H1 (cell line): ENCODE measurements around the gene ASTN2. TPM values are rescaled to one million over a fixed set of nuclear protein-coding genes. Genes with fewer than 3 reads are reported as not detected.
A peak's percentile ranks its signal among the peaks of the same experiment; 100 is the strongest.

Experiments used
- CTCF ChIA-PET: fragments of 300-600 bp; sonication (Branson Sonifier 250); formaldehyde crosslinking; loops from one replicate; lab custom pipeline; 2021; ENCODE audit not compliant: partially characterized antibody; lab: Charles Lee
- POLR2A ChIA-PET: fragments of 300-600 bp; sonication (Branson Sonifier 250); formaldehyde crosslinking; loops from one replicate; lab custom pipeline; 2021; ENCODE audit warnings: inconsistent platforms; ENCODE audit not compliant: partially characterized antibody; lab: Charles Lee
- DNase-seq, 2 experiments: peaks; one replicate each; pipeline versions ENCODE4 v3.0.0 to v3.0.0-alpha.2; 2010 to 2022; ENCODE audit warnings: low spot score in 2 of 2, low read depth in 1 of 2, mixed read lengths in 1 of 2
- FAIRE-seq: peaks from 2 replicates; lab custom pipeline; 2011; peaks lifted over from hg19 to GRCh38; lab: Jason Lieb, UNC
- H2AFZ ChIP-seq: 2 replicates; pipeline ENCODE4 v1.8.1; 2012; ENCODE audit warnings: low read length, inconsistent platforms
- H2AK5ac ChIP-seq: 2 replicates; pipeline ENCODE4 v1.6.1; 2013; ENCODE audit warnings: low read depth, low read length
- H2BK120ac ChIP-seq: replicated peaks from 2 replicates; pipeline ENCODE3; 2013; ENCODE audit warnings: low read depth, low read length, inconsistent platforms
- H2BK12ac ChIP-seq: 2 replicates; pipeline ENCODE4 v1.6.1; 2013; ENCODE audit warnings: low read depth, low read length
- H2BK15ac ChIP-seq: 2 replicates; pipeline ENCODE4 v1.6.1; 2013; ENCODE audit warnings: low read length
- H2BK20ac ChIP-seq: 2 replicates; pipeline ENCODE4 v1.6.1; 2013; ENCODE audit warnings: low read length
- H2BK5ac ChIP-seq: 2 replicates; pipeline ENCODE4 v1.6.1; 2013; ENCODE audit warnings: low read depth, low read length
- H3K14ac ChIP-seq: 2 replicates; pipeline ENCODE4 v1.6.1; 2013; ENCODE audit warnings: inconsistent platforms; ENCODE audit not compliant: insufficient read length
- H3K18ac ChIP-seq: 2 replicates; pipeline ENCODE4 v1.6.1; 2013; ENCODE audit warnings: low read length; ENCODE audit errors: extremely low read depth
- H3K23ac ChIP-seq: 2 replicates; pipeline ENCODE4 v1.6.1; 2013; ENCODE audit warnings: inconsistent platforms; ENCODE audit not compliant: insufficient read length
- H3K23me2 ChIP-seq: 2 replicates; pipeline ENCODE4 v1.6.1; 2013; ENCODE audit warnings: low read depth, low read length
- H3K27ac ChIP-seq: 2 replicates; pipeline ENCODE4 v1.6.1; 2011; ENCODE audit warnings: low read depth, low read length, inconsistent platforms
- H3K27me3 ChIP-seq, 4 experiments: replicated peaks in 1 of 4; 1 replicate in 1 of 4; 2 replicates in 3 of 4; pipeline versions ENCODE4 v1.6.1 to v1.8.1; 2011 to 2013; ENCODE audit warnings: low read length in 3 of 4, mild to moderate bottlenecking in 3 of 4, inconsistent platforms in 2 of 4, mixed read lengths in 2 of 4, moderate library complexity in 1 of 4; ENCODE audit not compliant: control insufficient read depth in 3 of 4, insufficient read depth in 3 of 4; ENCODE audit errors: extremely low read depth in 1 of 4
- H3K36me3 ChIP-seq, 4 experiments: 2 replicates each; pipeline versions ENCODE4 v1.6.1 to v1.8.1; 2011 to 2013; ENCODE audit warnings: mild to moderate bottlenecking in 4 of 4, low read length in 3 of 4, moderate library complexity in 2 of 4, control low read depth in 1 of 4, inconsistent platforms in 1 of 4; ENCODE audit not compliant: insufficient read depth in 4 of 4, control insufficient read depth in 2 of 4
- H3K4ac ChIP-seq: replicated peaks from 2 replicates; pipeline ENCODE3; 2013; ENCODE audit warnings: low read length, low read depth, mixed read lengths, inconsistent platforms; ENCODE audit not compliant: insufficient read length
- H3K4me1 ChIP-seq, 4 experiments: replicated peaks in 1 of 4; 1 replicate in 1 of 4; 2 replicates in 3 of 4; pipeline versions ENCODE4 v1.6.1 to v1.8.1; 2011 to 2013; ENCODE audit warnings: low read length in 3 of 4, inconsistent platforms in 2 of 4, mixed read lengths in 1 of 4; ENCODE audit not compliant: insufficient read depth in 4 of 4, control insufficient read depth in 3 of 4
- H3K4me2 ChIP-seq, 2 experiments: 2 replicates each; pipeline versions ENCODE4 v1.6.1 to v1.8.1; 2011 to 2013; ENCODE audit warnings: low read depth in 2 of 2, low read length in 2 of 2, control low read depth in 1 of 2, inconsistent platforms in 1 of 2, mild to moderate bottlenecking in 1 of 2; ENCODE audit not compliant: insufficient read depth in 1 of 2
- H3K4me3 ChIP-seq, 4 experiments: fragments of 200-600, 300-600 bp in 1 of 4; sonication (generic), shearing (Covaris generic), sonication (Bioruptor Twin) in 1 of 4; 2 replicates each; pipeline versions ENCODE4 v1.5.1 to v1.8.1; 2011 to 2016; ENCODE audit warnings: low read length in 4 of 4, low read depth in 3 of 4, control low read depth in 2 of 4, inconsistent platforms in 2 of 4, mild to moderate bottlenecking in 2 of 4, mixed read lengths in 1 of 4, moderate library complexity in 1 of 4; ENCODE audit not compliant: insufficient read depth in 2 of 4; ENCODE audit errors: extremely low read depth in 1 of 4
- H3K56ac ChIP-seq: replicated peaks from 2 replicates; pipeline ENCODE3; 2013; ENCODE audit warnings: low read depth, mild to moderate bottlenecking, mixed read lengths, low read length, inconsistent platforms; ENCODE audit not compliant: insufficient read length
- H3K79me1 ChIP-seq: 2 replicates; pipeline ENCODE4 v1.6.1; 2013; ENCODE audit warnings: low read depth, low read length, control low read depth
- H3K79me2 ChIP-seq, 2 experiments: 2 replicates each; pipeline versions ENCODE4 v1.6.1 to v1.8.1; 2012 to 2013; ENCODE audit warnings: low read length in 2 of 2, mild to moderate bottlenecking in 2 of 2, inconsistent platforms in 1 of 2; ENCODE audit not compliant: insufficient read depth in 2 of 2, control insufficient read depth in 1 of 2
- H3K9ac ChIP-seq, 4 experiments: replicated peaks in 1 of 4; 1 replicate in 1 of 4; 2 replicates in 3 of 4; pipeline versions ENCODE4 v1.6.1 to v1.8.1; 2011 to 2013; ENCODE audit warnings: low read depth in 3 of 4, low read length in 3 of 4, control low read depth in 2 of 4, mild to moderate bottlenecking in 2 of 4, moderate library complexity in 2 of 4, inconsistent platforms in 1 of 4; ENCODE audit errors: extremely low read depth in 1 of 4
- H3K9me3 ChIP-seq, 2 experiments: 2 replicates each; pipeline versions ENCODE4 v1.6.1 to v1.8.1; 2012 to 2013; ENCODE audit warnings: mild to moderate bottlenecking in 2 of 2, moderate library complexity in 2 of 2, control low read depth in 1 of 2, inconsistent platforms in 1 of 2, low read depth in 1 of 2, low read length in 1 of 2, mixed read lengths in 1 of 2; ENCODE audit not compliant: insufficient read depth in 2 of 2
- H4K20me1 ChIP-seq, 2 experiments: replicated peaks in 1 of 2; 2 replicates each; pipeline versions ENCODE3 to v1.8.1; 2011 to 2013; ENCODE audit warnings: inconsistent platforms in 2 of 2, low read length in 2 of 2, mild to moderate bottlenecking in 1 of 2; ENCODE audit not compliant: insufficient read depth in 2 of 2, control insufficient read depth in 1 of 2
- H4K5ac ChIP-seq: 2 replicates; pipeline ENCODE4 v1.6.1; 2013; ENCODE audit warnings: low read length, low read depth, mixed read lengths, inconsistent platforms; ENCODE audit not compliant: insufficient read length
- H4K8ac ChIP-seq: 2 replicates; pipeline ENCODE4 v1.8.0; 2013; ENCODE audit warnings: mild to moderate bottlenecking, moderate library complexity, low read length, inconsistent platforms; ENCODE audit not compliant: insufficient read depth; ENCODE audit errors: extremely low read depth
- H4K91ac ChIP-seq: replicated peaks from 2 replicates; pipeline ENCODE3; 2013; ENCODE audit warnings: low read length, mixed read lengths, inconsistent platforms; ENCODE audit not compliant: insufficient read length
- ATF2 ChIP-seq: IDR thresholded peaks from 2 replicates; pipeline ENCODE4 v1.6.1; 2012; ENCODE audit warnings: low read length, inconsistent platforms
- CREB1 ChIP-seq: IDR thresholded peaks from 2 replicates; pipeline ENCODE4 v1.6.1; 2012; ENCODE audit warnings: inconsistent platforms
- E2F6 ChIP-seq: IDR thresholded peaks from 2 replicates; pipeline ENCODE4 v1.6.1; 2012; ENCODE audit warnings: inconsistent platforms
- EZH2 ChIP-seq: fragments of 200-600 bp; sonication (generic); IDR thresholded peaks from 2 replicates; pipeline ENCODE4 v1.7.1; 2012; ENCODE audit warnings: low read depth, mild to moderate bottlenecking, moderate library complexity, low read length, inconsistent platforms; ENCODE audit not compliant: severe bottlenecking
- GTF2F1 ChIP-seq: IDR thresholded peaks from 2 replicates; pipeline ENCODE4 v1.6.1; 2012; ENCODE audit warnings: low read depth, low read length, improper control_type of control experiment, borderline replicate concordance
- HDAC2 ChIP-seq, 2 experiments: fragments of 300-600 bp in 1 of 2; sonication (generic) in 1 of 2; IDR thresholded peaks; 2 replicates each; pipeline ENCODE4 v1.6.1; 2011 to 2012; ENCODE audit warnings: low read depth in 2 of 2, low read length in 2 of 2, mild to moderate bottlenecking in 2 of 2, moderate library complexity in 2 of 2, borderline replicate concordance in 1 of 2, inconsistent platforms in 1 of 2
- POU5F1 ChIP-seq: IDR thresholded peaks from 2 replicates; pipeline ENCODE4 v1.6.1; 2011; ENCODE audit warnings: low read depth, mild to moderate bottlenecking, low read length, moderate library complexity
- whole genome bisulfite sequencing, 2 experiments: shearing (Covaris generic) in 1 of 2; methylation state at CpG; one replicate each; pipeline versions ENCODE4 v1.1.6 to v1.1.7; 2013 to 2015; ENCODE audit warnings: low lambda C conversion rate in 2 of 2, mixed read lengths in 2 of 2, inconsistent platforms in 1 of 2, low coverage in 1 of 2, missing lambda C conversion rate in 1 of 2; ENCODE audit not compliant: insufficient replicate concordance in 2 of 2, insufficient coverage in 1 of 2, insufficient read length in 1 of 2; ENCODE audit errors: extremely low coverage in 1 of 2, missing lambda C conversion rate in 1 of 2; 5-methylcytosine and 5-hydroxymethylcytosine counted together
- polyA plus RNA-seq, 7 experiments: library from polyadenylated mRNA; depleted of rRNA in 3 of 7; stranded (reverse) in 5 of 7; unstranded in 2 of 7; fragments of >200 nt in 5 of 7; fragments of 200-250 nt in 2 of 7; gene quantifications; 1 replicate in 5 of 7; 2 replicates in 1 of 7; 4 replicates in 1 of 7; pipeline versions ENCODE4 v1.2.1 to v1.2.3, GENCODE V29; 2011 to 2013; ENCODE audit warnings: missing spikeins in 2 of 7, mixed read lengths in 2 of 7
- total RNA-seq: library from RNA; stranded (reverse); fragmentation: NEBNext Ultra II Directional; extraction: Animal tissue kit (Norgen Biotek cat#: 25700); gene quantifications from 2 replicates; pipeline ENCODE4 v1.2.1, GENCODE V29; 2021
- TF ChIP-seq, protein P1 (sequence below): IDR thresholded peaks from 2 replicates; pipeline ENCODE4 v1.6.1; 2011; ENCODE audit warnings: low read depth, mild to moderate bottlenecking, low read length; ENCODE audit not compliant: insufficient read depth

Gene ASTN2
- total and polyA plus RNA-seq, 2 of the 8 experiments (the other 6 are each of a cell fraction or from before 2014, with no cell fraction given): 8.2 to 13.7 TPM

GRCh38 chr9:117104716-117105495 is 310.0 kb downstream of the ASTN2 start:
- no peak for DNase-seq
- no peak overlapping the region for H4K5ac ChIP-seq
- H3K23ac ChIP-seq: no peak overlapping the region
- H3K23me2 ChIP-seq: no peaks in the 10 kb centered on the region
- no peak overlapping the region for H3K14ac ChIP-seq
- H3K9me3 ChIP-seq: no peaks in the 10 kb centered on the region
- no peak overlapping the region for H4K91ac ChIP-seq
- H3K4ac ChIP-seq: no peak overlapping the region
- 0 out of 2 replicates have a peak, but pooled peaks cover 2% of the 10 kb centered on the region for H3K79me1 ChIP-seq
- no peaks in the 10 kb centered on the region for H3K36me3 ChIP-seq
- H3K4me3 ChIP-seq: no peak overlapping the region
- no peak overlapping the region for H3K4me2 ChIP-seq
- CTCF ChIA-PET: interaction anchor here (0.6 to 2.7 kb wide), 6 partner anchors 9 to 965 kb away, joined by 3 to 10 read pairs (median 4); no protein-coding TSS in a partner anchor
- POLR2A ChIA-PET: interaction anchor here (1.1 to 1.5 kb wide), 3 partner anchors 8 to 54 kb away, joined by 3 read pairs; no protein-coding TSS in a partner anchor
- no peak for FAIRE-seq
- H3K79me2 ChIP-seq: no peaks in the 10 kb centered on the region
- H4K20me1 ChIP-seq: no peaks in the 10 kb centered on the region
- no peak overlapping the region for H2BK120ac ChIP-seq
- no peak for TF ChIP-seq EZH2
- TF ChIP-seq, protein P1, sequence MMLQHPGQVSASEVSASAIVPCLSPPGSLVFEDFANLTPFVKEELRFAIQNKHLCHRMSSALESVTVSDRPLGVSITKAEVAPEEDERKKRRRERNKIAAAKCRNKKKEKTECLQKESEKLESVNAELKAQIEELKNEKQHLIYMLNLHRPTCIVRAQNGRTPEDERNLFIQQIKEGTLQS: no peak
- TF ChIP-seq POU5F1: no peak
- no peak for TF ChIP-seq GTF2F1
- TF ChIP-seq HDAC2 (IDR thresholded peaks at IDR 0.05; ENCODE audit: borderline replicate concordance in 1 of 2, low read depth in 2 of 2, low read length in 2 of 2): no peak
- no peak for TF ChIP-seq ATF2
- no peak for TF ChIP-seq CREB1
- no peak for TF ChIP-seq E2F6
- TF ChIP-seq, all 59 proteins: peak for 0
- H3K27ac ChIP-seq: no peak overlapping the region
- peaks cover 0 to 3% (median 0%) of the 10 kb centered on the region in 4 experiments; a peak in 1 of 7 replicates for H3K4me1 ChIP-seq
- no peak overlapping the region for H4K8ac ChIP-seq
- no peak overlapping the region for H2BK15ac ChIP-seq
- H2BK20ac ChIP-seq: no peak overlapping the region
- no peak overlapping the region for H3K18ac ChIP-seq
- H3K56ac ChIP-seq: no peak overlapping the region
- H2BK12ac ChIP-seq: no peak overlapping the region
- H2BK5ac ChIP-seq: peak overlapping the region; percentile 18; the same call in 1 of the 2 replicates
- no peaks in the 10 kb centered on the region for H3K27me3 ChIP-seq
- 82% methylated on average over 8 of the region's 8 CpGs; no CpG with 5 or more reads in 1 of the 2 experiments for WGBS, 2 experiments
- H2AFZ ChIP-seq: no peak overlapping the region
- no peak overlapping the region for H2AK5ac ChIP-seq
- H3K9ac ChIP-seq: no peak overlapping the region
